Parathyroid adenoma (tissue), 2 donors: Measurements from ENCODE around the gene ARMC9.
"Not testable (repeated sequence)": the region's sequence is repeated elsewhere in the genome, so short reads cannot be mapped to it uniquely, and the experiment has no call there.

ENCODE experiments used
- H2AFZ ChIP-seq: fragments of 300-600 bp; sonication (generic); one replicate; pipeline ENCODE4 v1.7.0; 2017; ENCODE audit warnings: antibody characterized with exemption, mild to moderate bottlenecking
- H3K27ac ChIP-seq: fragments of 300-600 bp; sonication (generic); one replicate; pipeline ENCODE4 v1.7.0; 2017
- H3K27me3 ChIP-seq: fragments of 300-600 bp; sonication (generic); one replicate; pipeline ENCODE4 v1.7.0; 2017; ENCODE audit warnings: low read length; ENCODE audit not compliant: control insufficient read depth, insufficient read depth
- H3K36me3 ChIP-seq: fragments of 300-600 bp; sonication (generic); one replicate; pipeline ENCODE4 v1.7.0; 2017; ENCODE audit warnings: low read length; ENCODE audit not compliant: control insufficient read depth, insufficient read depth
- H3K4me1 ChIP-seq: fragments of 300-600 bp; sonication (generic); one replicate; pipeline ENCODE4 v1.7.0; 2017; ENCODE audit warnings: control low read depth
- H3K4me2 ChIP-seq: fragments of 300-600 bp; sonication (generic); one replicate; pipeline ENCODE4 v1.7.0; 2017; ENCODE audit warnings: low read length
- H3K4me3 ChIP-seq: fragments of 300-600 bp; sonication (generic); one replicate; pipeline ENCODE4 v1.7.0; 2017; ENCODE audit warnings: low read depth, low read length
- H3K79me2 ChIP-seq: fragments of 300-600 bp; sonication (generic); one replicate; pipeline ENCODE4 v1.7.0; 2017; ENCODE audit warnings: control low read depth
- H3K9ac ChIP-seq: fragments of 300-600 bp; sonication (generic); one replicate; pipeline ENCODE4 v1.7.0; 2017; ENCODE audit warnings: mild to moderate bottlenecking
- H3K9me3 ChIP-seq: fragments of 300-600 bp; sonication (generic); one replicate; pipeline ENCODE4 v1.7.0; 2017; ENCODE audit warnings: low read length; ENCODE audit not compliant: control insufficient read depth
- TF ChIP-seq, protein P1 (sequence below): fragments of 300-600 bp; sonication (generic); IDR thresholded peaks from one replicate; pipeline ENCODE4 v1.7.0; 2017; ENCODE audit warnings: antibody characterized with exemption, mild to moderate bottlenecking
- donor health status: primary hyperparathyroidism.

Gene ARMC9

DNA sequence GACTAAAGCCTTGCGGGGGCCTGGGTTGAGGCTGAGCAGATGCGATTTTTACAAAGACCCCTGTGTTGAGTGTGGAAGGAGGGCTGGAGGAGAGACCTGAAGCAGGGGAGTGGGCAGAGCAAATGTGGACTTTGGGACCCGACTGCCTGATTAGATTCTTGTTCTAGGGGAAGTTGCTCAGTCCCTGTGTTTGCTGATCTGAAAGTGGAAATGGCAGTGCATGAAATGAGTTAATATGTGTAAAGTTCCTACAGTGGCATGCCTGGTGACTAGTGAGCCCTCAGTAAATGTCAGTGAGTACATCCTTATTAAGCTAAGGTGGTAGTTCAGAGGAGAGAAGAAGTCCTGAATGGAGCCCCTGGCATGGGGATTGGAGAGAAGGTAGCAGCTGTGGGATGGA, 52.3 kb downstream of the ARMC9 start:
- Histone ChIP-seq H3K27ac (no peak overlapping the region), H3K4me2 (no peak overlapping the region), H2AFZ (no peak overlapping the region), H3K4me3 (no peak overlapping the region), H3K27me3 (no peaks in the 10 kb centered on the region), H3K9me3 (no peaks in the 10 kb centered on the region), H3K36me3 (no peaks in the 10 kb centered on the region), H3K9ac (no peak overlapping the region), H3K79me2 (no peaks in the 10 kb centered on the region), H3K4me1 (no peaks in the 10 kb centered on the region)
- TF ChIP-seq, protein P1, sequence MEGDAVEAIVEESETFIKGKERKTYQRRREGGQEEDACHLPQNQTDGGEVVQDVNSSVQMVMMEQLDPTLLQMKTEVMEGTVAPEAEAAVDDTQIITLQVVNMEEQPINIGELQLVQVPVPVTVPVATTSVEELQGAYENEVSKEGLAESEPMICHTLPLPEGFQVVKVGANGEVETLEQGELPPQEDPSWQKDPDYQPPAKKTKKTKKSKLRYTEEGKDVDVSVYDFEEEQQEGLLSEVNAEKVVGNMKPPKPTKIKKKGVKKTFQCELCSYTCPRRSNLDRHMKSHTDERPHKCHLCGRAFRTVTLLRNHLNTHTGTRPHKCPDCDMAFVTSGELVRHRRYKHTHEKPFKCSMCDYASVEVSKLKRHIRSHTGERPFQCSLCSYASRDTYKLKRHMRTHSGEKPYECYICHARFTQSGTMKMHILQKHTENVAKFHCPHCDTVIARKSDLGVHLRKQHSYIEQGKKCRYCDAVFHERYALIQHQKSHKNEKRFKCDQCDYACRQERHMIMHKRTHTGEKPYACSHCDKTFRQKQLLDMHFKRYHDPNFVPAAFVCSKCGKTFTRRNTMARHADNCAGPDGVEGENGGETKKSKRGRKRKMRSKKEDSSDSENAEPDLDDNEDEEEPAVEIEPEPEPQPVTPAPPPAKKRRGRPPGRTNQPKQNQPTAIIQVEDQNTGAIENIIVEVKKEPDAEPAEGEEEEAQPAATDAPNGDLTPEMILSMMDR = no peak

- H3K79me2 ChIP-seq, H3K4me3 ChIP-seq, H3K9ac ChIP-seq, H3K36me3 ChIP-seq, H3K27me3 ChIP-seq, H3K4me2 ChIP-seq, H3K27ac ChIP-seq, H3K4me1 ChIP-seq, H3K9me3 ChIP-seq, H2AFZ ChIP-seq: not testable (repeated sequence)
Measured at GRCh38 chr2:231253292-231253691, 54.9 kb downstream of the ARMC9 start.

- no peaks in the 10 kb centered on the region for H3K9me3 ChIP-seq
- H3K4me1 ChIP-seq = no peaks in the 10 kb centered on the region
- no peak overlapping the region for H3K4me2 ChIP-seq
- H3K36me3 ChIP-seq = no peaks in the 10 kb centered on the region
- H3K4me3 ChIP-seq = no peak overlapping the region
- H3K27ac ChIP-seq = no peak overlapping the region
- TF ChIP-seq, protein P1 = no peak
- H3K79me2 ChIP-seq = no peaks in the 10 kb centered on the region
- H3K9ac ChIP-seq = no peak overlapping the region
- no peak overlapping the region for H2AFZ ChIP-seq
- no peaks in the 10 kb centered on the region for H3K27me3 ChIP-seq
Measured at GRCh38 chr2:231256494-231256893, 58.1 kb downstream of the ARMC9 start.

DNA sequence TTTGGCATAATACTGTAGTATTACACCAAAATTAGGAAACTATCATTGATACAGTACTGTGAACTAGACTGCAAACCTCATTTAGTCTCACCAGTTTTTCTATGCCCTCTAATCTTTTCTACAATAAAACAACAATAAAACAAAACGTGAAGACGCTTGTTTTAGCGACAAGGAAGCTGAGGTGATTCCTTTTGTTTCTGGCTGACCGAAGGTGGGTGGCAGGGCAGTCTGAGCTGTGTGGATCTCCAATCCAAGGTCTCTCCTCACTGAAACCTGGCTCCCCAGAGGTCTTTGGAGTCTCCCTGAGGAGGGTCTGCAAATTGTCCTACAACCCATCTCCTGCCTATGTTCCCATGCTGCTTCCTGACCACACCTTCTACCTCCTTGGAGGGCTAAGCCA, 59.3 kb downstream of the ARMC9 start:
- Histone ChIP-seq H3K4me3 (no peak overlapping the region), H3K4me1 (no peaks in the 10 kb centered on the region), H3K9ac (no peak overlapping the region), H3K27ac (no peak overlapping the region), H3K4me2 (no peak overlapping the region), H3K79me2 (no peaks in the 10 kb centered on the region), H2AFZ (no peak overlapping the region), H3K36me3 (no peaks in the 10 kb centered on the region), H3K9me3 (no peaks in the 10 kb centered on the region), H3K27me3 (no peaks in the 10 kb centered on the region)
- TF ChIP-seq, protein P1 = no peak

GRCh38 chr2:231258701-231259100, 60.3 kb downstream of the ARMC9 start:
- Histone ChIP-seq H3K4me3 (no peak overlapping the region), H3K9me3 (no peaks in the 10 kb centered on the region), H2AFZ (no peak overlapping the region), H3K36me3 (no peaks in the 10 kb centered on the region), H3K27me3 (no peaks in the 10 kb centered on the region), H3K4me2 (no peak overlapping the region), H3K4me1 (no peaks in the 10 kb centered on the region), H3K79me2 (no peaks in the 10 kb centered on the region), H3K27ac (no peak overlapping the region), H3K9ac (no peak overlapping the region)
- TF ChIP-seq, protein P1 = no peak
